Measurements from ENCODE around the gene URI1.

Gene URI1

GRCh38 chr19:30062907-30063649, 121.0 kb downstream of the URI1 start:
- DNase-seq (ENCODE audit: low spot score) = no peak
- Histone ChIP-seq H3K27ac (no peak overlapping the region), H3K4me3 (no peak overlapping the region)
- no peak for TF ChIP-seq CTCF (IDR thresholded peaks at IDR 0.05)

- Histone ChIP-seq H3K27ac (no peak overlapping the region), H3K4me3 (no peak overlapping the region)
- DNase-seq (ENCODE audit: low spot score) = no peak
- no peak for TF ChIP-seq CTCF (IDR thresholded peaks at IDR 0.05)
Observed at GRCh38 chr19:30063650-30064347, 121.8 kb downstream of the URI1 start.

- H3K27ac ChIP-seq = no peak overlapping the region
- TF ChIP-seq CTCF (IDR thresholded peaks at IDR 0.05) = no peak
- H3K4me3 ChIP-seq = no peak overlapping the region
- DNase-seq (ENCODE audit: low spot score) = no peak
Observed at GRCh38 chr19:30064348-30064699, 122.3 kb downstream of the URI1 start.

- no peak for DNase-seq (ENCODE audit: low spot score)
- no peak overlapping the region for H3K4me3 ChIP-seq
- H3K27ac ChIP-seq = no peak overlapping the region
- TF ChIP-seq CTCF (IDR thresholded peaks at IDR 0.05) = no peak
Observed at GRCh38 chr19:30064771-30065494, 122.9 kb downstream of the URI1 start.

- no peak overlapping the region for H3K27ac ChIP-seq
- TF ChIP-seq CTCF (IDR thresholded peaks at IDR 0.05) = no peak
- no peak for DNase-seq (ENCODE audit: low spot score)
- no peak overlapping the region for H3K4me3 ChIP-seq
Observed at GRCh38 chr19:30065680-30066606, 123.9 kb downstream of the URI1 start.
